CMK (cell line): ENCODE results near the gene MATCAP1.

Experiments used
- DNase-seq: peaks from one replicate; pipeline ENCODE4 v3.0.0-alpha.2; 2010; ENCODE audit warnings: low read depth

MATCAP1 gene

DNA sequence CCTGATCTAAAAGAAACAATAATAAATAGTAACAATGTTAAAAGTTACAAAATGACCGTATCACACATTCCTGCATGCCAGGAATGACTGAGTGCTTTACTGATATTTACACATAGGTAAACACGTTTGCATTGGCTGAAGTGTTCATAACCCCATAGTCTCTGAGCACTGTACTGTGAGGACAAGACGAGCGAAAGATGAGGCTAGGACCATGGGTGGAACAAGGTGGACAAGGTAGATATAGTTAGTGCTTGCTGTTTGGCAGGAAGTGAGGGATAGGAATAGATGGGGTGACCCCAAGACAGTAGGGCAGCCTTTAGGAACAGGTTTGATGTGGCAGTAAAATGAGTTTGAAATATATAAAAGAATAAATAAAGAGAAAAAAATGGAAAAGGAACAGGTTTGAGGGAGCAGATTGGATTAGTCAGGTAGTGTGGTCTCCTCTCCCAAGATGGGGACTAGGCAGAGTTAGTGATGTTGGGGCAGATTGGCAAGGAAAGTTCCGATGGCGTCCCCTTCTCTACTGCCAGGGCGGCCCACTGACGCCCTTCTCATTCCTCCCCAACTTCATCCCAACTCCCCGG lies 7.7 kb upstream of the MATCAP1 start:
- DNase-seq: no peak

DNA sequence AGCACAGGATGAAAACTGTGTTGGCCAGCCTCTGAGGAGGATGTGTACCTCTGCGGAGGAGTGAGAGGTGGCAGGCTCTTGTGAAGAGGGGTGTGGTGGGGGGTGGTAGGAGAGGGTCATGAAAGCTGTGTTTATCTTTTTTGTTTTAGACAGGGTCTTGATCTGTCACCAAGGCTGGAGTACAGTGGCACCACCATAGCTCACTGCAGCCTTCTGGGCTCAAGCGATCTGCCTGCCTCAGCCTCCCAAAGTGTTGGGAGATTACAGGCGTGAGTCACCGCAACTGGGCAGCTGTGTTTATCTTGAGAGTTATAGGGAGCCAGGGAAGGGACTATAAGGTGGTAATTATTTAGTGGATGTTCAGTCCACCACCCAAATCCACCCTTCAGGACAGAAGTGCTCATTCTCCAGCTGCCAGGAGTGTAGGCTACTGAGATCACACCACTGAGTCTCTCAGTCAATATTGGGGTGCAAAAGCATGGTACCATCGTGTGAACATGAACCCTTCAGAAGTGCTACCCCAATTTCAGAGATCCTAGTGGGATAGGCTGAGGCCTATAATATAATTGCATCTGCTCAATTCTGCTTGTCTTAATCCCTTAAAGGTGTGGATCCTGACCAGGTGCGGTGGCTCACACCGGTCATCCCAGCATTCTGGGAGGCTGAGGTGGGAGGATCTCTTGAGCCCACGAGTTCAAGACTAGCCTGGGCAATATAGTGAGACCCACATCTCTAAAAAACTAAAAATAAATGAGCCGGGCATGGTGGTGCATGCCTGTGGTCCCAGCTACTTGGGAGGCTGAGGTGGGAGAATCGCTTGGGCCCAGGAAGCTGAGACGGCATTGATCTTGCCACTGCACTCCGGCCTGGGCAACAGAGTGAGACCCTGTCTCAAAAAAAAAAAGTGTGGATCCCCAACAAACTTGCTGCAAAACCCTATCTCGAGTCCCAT lies 7.0 kb upstream of the MATCAP1 start:
- no peak for DNase-seq

DNA sequence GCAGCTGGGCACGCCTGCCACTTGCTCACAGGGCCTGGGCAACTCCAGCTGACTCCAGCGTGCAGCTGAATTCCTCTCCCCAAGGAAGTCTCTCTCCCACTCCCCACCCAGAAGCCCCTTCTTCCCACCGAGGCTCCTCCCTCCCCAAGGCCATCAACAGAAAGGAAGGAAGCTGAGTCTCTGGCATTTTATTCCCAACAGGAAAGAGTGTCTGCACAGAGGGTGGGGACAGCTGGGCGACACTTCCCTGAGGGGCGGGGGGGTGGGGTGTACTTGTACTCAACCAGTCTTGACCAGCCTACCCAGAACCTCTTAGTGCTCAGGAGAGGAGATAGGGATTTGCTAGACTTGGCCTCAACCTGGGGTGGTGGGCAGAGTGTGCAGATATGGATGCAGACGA lies 6.3 kb upstream of the MATCAP1 start, which contains the start of gene EXOC3L1:
TSS of gene EXOC3L1 (minus strand) at position 96 of the 400 bp plus-strand sequence. CDS start 460 bp downstream, outside the sequence.
- DNase-seq: no peak

DNA sequence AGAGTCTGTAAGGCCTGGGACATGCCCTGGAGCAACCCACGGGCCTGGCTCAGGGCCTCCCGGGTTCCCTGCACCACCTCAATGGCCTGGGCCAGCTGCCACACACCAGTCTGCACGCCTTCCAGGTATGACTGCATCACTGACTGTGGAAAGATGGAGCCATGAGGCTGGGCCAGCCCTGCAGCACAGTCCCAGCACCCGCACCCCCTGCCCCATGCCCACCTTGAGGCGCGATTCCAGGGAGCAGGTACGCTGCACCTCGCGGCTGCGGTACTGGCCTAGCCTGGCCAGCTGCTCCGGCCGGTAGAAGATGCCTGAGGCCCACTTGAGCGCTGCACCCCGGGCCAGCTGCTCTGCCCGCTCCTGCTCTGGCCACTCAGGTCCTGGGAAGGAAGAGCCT lies 5.0 kb upstream of the MATCAP1 start:
- no peak for DNase-seq

DNA sequence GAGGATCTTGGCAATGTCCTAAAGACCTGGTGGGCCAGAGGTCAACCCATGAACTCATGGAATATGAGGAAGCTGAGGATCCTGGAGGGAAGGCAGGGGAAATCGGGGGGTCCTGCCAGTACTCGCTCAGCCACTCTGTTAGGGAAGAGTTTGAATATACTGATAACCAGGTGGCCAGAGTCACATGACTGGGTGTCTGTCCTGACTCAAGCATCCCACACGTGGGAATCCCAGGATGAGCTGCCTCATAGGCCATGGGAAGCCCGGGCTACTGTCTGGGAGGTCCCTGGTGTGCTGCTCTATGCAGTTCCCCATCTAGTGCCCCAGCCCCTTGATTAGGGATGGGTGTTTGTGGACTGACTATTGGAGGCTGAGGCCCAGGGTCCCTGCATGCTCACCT lies 4.6 kb upstream of the MATCAP1 start:
- no peak for DNase-seq

DNA sequence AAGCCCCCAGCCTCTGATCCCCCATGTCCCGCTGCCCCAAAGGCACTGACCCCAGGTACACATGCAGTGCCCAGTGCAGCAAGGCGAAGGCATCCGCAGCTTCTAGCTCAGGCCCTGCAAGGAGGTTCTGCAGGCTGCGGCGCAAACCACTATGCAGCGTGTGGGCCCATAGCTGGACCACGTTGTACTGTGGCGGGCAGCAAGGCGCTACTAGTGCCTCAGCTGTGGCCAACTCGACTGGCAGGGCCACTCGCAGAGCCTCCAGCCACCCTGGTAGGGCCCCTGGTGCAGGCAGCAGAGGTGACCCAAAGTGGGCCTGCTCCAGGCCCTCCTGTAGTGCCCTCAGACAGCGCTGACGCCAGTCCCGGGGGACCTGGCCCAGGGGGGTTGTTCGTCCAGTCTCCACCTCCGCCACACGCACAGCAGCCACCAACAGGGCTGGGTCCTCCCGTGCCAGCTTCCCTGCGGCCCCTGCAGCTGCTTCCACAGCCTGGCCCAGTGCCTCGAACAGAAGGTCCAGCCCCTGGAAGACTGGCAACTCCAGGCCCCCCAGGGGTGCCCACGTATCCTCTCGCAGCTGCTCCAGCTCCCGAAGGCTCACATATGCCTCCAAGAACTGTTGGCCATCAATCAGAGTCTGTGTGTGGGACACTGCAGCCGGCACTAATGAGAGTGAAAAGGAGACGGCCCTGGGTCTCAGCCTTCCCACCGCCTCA lies 3.6 kb upstream of the MATCAP1 start:
- no peak for DNase-seq

DNA sequence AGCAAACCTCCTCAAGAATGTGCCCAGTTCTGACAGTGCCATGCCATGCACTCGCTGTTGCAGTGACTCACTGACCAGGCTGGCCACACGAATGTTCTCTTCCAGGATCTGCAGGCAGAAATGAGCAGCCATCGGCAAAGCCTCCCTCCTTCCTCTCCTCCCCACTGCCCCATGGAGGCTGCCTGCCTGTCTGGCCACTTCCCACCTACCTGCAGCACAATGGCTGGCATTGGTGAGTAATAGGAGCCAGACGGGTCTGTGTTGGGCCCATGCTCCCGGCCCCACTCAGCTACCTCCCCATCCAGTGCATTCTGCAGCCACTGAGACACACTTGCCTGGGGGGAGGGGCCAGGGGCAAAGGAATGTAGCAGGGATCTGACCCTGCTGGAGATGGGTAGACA lies 2.8 kb upstream of the MATCAP1 start:
- no peak for DNase-seq

DNA sequence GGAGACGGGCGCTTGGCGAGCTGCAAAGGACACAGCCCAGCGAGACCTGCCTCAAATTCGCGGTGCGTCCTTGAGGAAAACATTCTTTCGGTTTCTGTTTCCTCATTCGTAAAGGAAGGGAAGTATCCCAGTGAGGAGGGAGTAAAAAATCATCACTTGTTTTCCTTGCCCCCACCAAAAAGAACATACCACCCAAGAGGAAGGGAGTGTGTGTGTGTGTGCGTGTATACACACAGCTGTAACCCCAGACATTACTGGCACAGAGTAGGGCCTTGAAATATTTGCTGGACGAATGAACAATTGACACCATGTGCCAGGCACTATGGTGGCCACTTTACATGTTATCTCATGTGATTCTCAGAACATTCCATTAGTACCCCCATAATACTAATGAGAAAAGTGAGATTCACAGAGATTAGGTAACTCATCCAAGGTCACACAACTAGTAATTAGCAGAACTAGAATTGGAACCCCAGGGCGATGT lies 1.9 kb upstream of the MATCAP1 start:
- DNase-seq: no peak

DNA sequence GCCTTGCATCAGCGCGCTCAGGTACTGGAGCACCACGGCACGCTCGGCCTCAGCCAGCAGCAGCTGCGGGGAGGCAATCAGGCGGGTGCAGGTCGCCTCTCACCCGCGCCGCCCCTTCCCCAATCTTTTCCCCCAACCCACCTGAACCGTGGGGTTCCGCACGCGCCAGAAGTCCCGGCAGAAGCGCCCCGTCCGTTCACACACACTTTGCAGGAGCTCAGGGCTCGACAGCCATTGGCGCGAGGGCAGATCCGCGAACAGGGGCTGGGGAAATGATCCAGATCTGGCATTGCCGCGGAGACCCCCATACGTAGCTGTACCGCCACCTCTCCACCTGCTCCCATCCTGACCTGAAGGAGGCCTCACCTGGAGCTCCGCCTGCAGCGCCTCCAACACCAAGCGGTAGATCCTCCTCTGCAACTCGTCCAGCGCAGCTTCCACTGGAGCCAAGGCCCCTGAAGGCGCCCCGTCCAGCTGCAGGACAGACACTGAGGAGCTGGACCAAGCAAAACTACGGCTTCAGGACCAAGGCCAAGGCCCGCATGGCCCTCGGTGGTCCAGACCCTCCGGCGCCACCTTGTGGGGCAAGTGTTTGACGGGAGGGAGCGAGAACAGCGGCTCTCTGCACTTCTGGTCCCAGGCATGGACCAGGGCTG lies 1.4 kb upstream of the MATCAP1 start:
- peak; percentile 71 for DNase-seq

DNA sequence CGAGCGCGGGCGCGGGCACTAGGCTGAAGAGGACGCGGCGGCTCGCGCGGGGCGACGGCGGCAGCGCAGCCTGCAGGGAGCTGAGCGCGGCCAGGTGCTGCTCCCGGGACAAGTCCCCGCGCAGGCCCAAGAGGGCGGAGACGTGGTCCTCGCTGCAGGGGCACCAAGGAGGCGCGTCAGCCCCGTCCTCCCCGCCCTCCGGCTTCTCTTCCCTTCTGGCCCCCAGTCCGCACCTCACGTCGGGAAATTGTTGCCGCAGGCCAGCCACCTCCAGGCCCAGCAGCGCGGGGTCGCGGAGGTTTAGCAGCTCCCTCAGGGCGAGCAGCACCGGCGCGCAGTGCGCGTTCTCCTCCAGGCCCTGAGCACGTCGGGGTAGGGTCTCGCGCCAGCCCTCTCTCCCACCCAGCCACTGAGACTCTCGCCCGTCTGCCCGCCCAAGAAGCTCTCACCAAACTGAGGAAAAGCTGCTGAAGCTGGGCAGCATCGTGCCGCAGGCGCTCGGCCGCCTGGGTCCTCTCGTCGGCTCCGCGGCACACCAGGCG lies 761 bp upstream of the MATCAP1 start:
- DNase-seq: no peak

DNA sequence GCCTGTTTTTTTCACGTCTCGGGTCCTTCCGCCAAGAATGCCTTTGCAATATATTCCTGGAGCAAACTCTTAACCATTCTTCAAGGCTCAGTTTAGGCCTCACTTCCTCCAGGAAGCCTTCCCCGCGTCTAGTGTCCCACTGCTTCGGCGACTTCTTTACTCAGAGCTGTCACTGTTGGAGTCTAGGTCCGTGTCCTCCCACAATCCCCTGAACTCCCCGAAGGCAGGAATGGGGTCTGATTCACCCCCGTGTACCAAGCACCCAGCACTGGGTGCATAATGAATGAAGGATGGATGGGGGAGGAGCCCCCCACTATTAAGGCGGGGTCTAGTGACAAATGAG lies 508 bp downstream of the MATCAP1 start:
- DNase-seq: no peak

DNA sequence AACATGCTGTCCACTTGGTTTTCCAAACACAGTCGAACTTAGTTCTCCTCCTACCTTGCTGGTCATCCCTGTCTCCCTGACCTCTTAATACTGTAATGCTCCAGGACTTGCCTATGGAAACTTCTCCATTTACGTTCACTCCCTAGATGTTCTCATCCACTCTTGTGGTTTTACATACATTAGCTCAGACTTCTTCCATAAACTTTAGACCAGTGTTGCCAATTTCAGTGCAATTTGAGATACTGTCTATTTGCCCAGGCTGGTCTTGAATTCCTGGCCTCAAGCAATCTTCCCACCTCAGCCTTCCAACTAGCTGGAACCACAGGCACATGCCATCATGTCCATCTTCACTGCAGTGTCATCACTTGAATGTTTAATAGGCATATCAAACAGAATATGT lies 1.5 kb downstream of the MATCAP1 start:
- DNase-seq: no peak

DNA sequence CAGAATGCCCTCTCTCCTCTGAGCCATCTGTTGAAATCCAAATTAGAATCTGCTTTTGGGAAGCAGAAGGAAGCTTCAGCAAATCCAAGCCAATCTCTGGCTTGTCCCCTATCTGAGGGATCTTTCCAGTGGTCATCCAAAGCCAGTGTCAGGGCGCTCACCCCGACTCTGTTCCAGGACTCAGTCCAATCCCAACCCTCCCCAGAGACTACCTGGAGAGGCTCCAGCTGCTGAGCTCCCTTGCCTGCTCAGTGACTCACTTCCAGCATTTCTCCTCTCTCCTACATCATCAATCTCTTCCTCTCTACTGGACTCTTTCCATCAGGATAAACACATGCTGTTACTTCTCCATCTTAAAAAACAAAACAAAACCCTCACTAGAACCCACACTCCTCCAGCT lies 2.4 kb downstream of the MATCAP1 start:
- DNase-seq: no peak

DNA sequence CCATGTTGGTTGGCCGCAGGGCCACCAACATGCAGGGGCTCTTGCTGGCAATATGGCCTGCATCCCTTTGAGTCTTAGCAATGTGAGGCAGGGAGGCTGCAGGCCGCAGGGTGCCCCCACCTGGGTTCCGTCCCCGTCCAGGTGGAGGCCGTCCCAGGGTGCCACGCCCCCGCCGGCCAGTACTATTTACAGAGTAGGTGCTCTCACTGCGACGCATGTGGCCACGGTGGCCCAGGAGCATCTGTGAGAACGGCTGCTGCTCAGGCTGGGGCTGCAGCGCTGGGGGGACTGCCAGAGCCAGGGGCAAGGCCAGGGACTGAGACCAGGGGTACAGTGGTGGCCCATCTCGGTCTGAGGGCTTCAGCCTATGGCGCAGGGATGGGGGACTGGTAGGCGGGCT lies 3.6 kb downstream of the MATCAP1 start:
- no peak for DNase-seq

DNA sequence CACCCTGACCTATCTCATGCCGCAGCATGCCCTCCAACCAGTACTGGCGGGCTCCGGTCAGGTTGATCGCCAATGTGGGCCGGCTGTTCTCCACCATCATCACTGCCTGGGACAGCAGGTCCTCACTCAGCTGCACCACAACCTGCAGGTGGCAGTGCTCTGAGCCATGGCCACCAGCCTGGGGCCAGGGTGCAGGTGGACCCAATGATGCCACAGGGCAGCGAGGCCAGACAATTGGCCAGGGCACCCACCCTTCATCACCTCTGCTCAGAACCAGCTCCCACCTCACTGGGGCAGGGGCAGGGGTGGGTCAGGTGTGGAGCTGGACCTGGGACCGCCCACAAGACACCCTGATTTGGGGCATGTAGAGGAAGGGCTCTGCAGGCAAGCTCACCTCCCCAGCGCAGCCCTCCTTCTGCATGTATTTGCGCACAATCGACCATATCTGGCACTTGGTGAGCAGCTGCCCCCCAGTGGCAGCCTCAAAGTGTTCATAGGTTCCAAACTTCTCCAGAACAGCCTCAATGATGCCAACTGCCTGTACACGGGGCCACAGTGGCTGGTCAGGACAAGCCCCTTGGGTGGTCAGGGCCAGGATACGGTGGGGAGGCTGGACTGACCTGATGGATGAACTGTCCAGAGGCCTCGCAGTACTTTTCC lies 4.2 kb downstream of the MATCAP1 start:
- DNase-seq: no peak

DNA sequence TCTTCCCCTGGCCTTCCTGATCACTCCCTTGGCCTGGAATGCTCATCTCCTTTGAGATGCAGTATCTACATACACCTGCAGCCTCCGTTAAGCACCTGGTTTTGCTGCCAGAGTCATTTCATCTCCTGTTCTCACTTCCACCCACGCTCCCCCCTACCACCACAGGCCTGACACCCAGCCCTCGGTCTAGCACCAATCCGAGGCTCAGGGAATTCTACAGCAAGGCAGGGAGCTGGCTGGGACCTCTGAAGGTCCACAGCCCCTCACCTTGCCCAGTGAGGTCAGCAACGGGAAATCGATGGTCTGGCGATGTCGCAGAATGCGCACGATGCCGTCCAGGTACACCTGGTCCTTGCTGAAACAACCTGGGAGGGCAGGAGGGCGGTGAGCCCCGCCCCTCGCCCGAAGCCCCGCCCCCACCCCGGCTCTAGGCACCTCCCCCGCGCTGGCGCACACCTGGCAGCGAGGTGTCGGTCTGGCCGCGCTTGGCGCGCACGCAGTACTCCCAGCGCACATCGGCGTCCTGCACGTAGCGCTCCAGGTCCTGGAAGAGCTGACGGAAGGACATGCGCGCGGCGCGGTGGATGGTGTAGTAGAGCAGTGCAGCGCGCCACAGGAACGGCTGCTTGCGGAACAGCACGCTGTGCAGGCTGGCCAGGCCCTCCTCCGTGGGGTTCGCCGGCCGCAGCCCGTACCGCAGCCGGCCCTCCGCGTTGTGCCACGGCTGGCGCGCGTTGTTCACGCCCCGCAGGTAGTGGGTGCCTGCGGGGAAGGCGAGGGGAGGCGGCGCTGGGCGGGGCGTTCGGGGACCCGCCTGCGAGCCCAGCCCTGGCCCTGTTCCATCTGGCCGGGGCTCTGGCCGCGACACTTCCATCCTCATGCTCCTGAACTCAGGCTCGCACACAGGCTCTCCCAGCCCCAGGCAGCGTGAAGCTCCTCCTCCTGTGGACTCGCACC lies 5.7 kb downstream of the MATCAP1 start:
- no peak for DNase-seq

DNA sequence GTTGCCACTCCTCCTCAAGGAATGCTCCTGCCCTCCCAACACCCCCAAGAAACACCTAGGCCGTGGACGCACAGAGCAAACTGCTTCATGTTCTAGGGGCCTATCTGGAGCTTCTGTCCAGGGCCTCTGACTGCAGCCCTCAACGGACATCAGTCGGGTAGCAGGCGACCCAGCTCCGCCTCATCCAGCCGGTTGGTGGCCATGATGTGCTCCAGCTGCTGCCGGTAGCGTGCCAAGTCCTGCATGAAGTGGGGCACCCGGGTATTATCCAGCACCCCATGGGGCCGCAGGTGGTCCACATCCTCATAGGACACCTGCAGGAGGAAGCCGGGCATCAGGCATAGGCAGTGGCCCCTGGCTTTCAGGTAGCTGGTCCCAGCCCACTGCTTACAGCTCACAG lies 7.1 kb downstream of the MATCAP1 start:
- no peak for DNase-seq

DNA sequence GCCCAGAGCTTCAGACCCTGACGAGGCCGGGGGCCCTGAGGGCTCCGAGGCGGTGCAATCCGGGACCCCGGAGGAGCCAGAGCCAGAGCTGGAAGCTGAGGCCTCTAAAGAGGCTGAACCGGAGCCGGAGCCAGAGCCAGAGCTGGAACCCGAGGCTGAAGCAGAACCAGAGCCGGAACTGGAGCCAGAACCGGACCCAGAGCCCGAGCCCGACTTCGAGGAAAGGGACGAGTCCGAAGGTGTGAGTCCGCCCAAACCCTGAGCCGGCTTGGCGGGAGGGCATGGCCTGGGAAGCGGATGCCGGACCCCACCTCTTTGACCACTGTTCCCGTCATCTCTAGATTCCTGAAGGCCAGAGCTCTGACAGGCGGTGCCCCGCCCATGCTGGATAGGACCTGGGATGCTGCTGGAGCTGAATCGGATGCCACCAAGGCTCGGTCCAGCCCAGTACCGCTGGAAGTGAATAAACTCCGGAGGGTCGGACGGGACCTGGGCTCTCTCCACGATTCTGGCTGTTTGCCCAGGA lies 9.0 kb downstream of the MATCAP1 start:
- no peak for DNase-seq

DNA sequence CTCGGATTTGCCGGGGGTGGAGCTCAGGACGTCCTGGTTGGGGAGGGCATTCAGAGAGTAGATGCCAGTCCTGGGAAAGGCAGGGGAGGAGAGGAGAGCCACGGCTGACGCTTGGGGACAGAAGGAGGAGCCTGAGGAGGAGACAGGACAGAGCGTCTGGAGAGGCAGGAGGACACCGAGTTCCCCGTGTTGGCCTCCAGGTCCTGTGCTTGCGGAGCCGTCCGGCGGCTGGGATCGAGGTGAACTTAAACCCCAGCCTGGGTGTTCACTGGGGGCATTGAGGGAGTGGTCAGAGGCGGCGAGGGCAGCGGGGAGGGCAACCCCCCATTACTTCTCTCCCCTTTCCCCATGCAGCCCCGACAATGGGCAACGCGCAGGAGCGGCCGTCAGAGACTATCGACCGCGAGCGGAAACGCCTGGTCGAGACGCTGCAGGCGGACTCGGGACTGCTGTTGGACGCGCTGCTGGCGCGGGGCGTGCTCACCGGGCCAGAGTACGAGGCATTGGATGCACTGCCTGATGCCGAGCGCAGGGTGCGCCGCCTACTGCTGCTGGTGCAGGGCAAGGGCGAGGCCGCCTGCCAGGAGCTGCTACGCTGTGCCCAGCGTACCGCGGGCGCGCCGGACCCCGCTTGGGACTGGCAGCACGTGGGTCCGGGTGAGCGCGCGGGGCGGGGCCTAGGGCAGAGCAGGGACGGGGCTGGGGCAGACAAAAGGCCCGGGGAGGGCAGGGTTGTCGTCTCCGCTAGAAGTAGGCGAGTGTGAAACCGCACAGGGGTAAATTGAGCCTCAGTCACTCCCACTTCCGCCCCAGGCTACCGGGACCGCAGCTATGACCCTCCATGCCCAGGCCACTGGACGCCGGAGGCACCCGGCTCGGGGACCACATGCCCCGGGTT lies 9.7 kb downstream of the MATCAP1 start:
- no peak for DNase-seq
